Measurements from ENCODE around the gene GBP6. TPM values are rescaled to one million over a fixed set of nuclear protein-coding genes. Genes with fewer than 3 reads are reported as not detected.
"Not testable (repeated sequence)": the region's sequence is repeated elsewhere in the genome, so short reads cannot be mapped to it uniquely, and the experiment has no call there.

Gene GBP6
- total RNA-seq, 1 experiment from 2014 or later, result 2.0 TPM

GRCh38 chr1:89407360-89407759, 43.5 kb downstream of the GBP6 start:
- ChIA-PET CTCF (no interaction called here), POLR2A (ENCODE audit: unreplicated experiment) (interaction anchor here (0.6 kb wide), 1 partner anchor 166 kb away, joined by 7 read pairs; no protein-coding TSS in a partner anchor)
- Histone ChIP-seq H3K4me3 (no peak overlapping the region), H3K9me2 (ENCODE audit: insufficient read depth) (no peaks in the 10 kb centered on the region), H2AFZ (no peak overlapping the region), H3K4me2 (peak overlapping the region; percentile 31; the same call in 1 of the 2 replicates), H3K27ac (no peak overlapping the region), H3K27me3 (ENCODE audit: insufficient read depth, low read depth) (no peaks in the 10 kb centered on the region; the same call in 1 of the 2 replicates), H4K20me1 (ENCODE audit: insufficient read depth) (no peaks in the 10 kb centered on the region), H3F3A (ENCODE audit: insufficient read depth, low read depth) (no peaks in the 10 kb centered on the region), H3K4me1 (replicated peaks; ENCODE audit: insufficient read depth) (no peaks in the 10 kb centered on the region), H3K9me3 (ENCODE audit: insufficient read depth, low read depth) (no peaks in the 10 kb centered on the region), H3K79me2 (ENCODE audit: low read depth) (no peaks in the 10 kb centered on the region), H3K36me3 (ENCODE audit: low read depth) (no peaks in the 10 kb centered on the region)
- no TSS peak for BruUV-seq (replicated peaks)
- TF ChIP-seq EZH2 (IDR thresholded peaks at IDR 0.05; ENCODE audit: low read depth), result no peak
- TF ChIP-seq CTCF (conservative IDR thresholded peaks at IDR 0.05), result no peak
- intact Hi-C loops (cut with micrococcal nuclease; ENCODE audit: unreplicated experiment), result no loop called here
- DNase-seq, result peak in 1 of 2 experiments; percentile 8

GRCh38 chr1:89407768-89408167, 43.9 kb downstream of the GBP6 start:
- CTCF ChIA-PET, result interaction anchor here (0.6 kb wide), 1 partner anchor 51 kb away, joined by 9 read pairs; no protein-coding TSS in a partner anchor
- H3K4me2 ChIP-seq, result peak overlapping the region; percentile 31; the same call in 1 of the 2 replicates
- POLR2A ChIA-PET (ENCODE audit: unreplicated experiment); H3K27me3 ChIP-seq (ENCODE audit: insufficient read depth, low read depth); H3K27ac ChIP-seq; H3K4me3 ChIP-seq; H3K9me2 ChIP-seq (ENCODE audit: insufficient read depth); H3K9me3 ChIP-seq (ENCODE audit: insufficient read depth, low read depth); H4K20me1 ChIP-seq (ENCODE audit: insufficient read depth); H3K4me1 ChIP-seq (replicated peaks; ENCODE audit: insufficient read depth); H3F3A ChIP-seq (ENCODE audit: insufficient read depth, low read depth); H3K36me3 ChIP-seq (ENCODE audit: low read depth); intact Hi-C loops (cut with micrococcal nuclease; ENCODE audit: unreplicated experiment); H3K79me2 ChIP-seq (ENCODE audit: low read depth); BruUV-seq (replicated peaks); H2AFZ ChIP-seq: not testable (repeated sequence)
- DNase-seq, result peak in 1 of 2 experiments; percentile 20

GRCh38 chr1:89425056-89425455, 61.2 kb downstream of the GBP6 start:
- no TSS peak for BruUV-seq (replicated peaks)
- Histone ChIP-seq H3K4me2 (no peak overlapping the region), H3K27ac (no peak overlapping the region), H3K4me1 (replicated peaks; ENCODE audit: insufficient read depth) (peaks cover 10% of the 10 kb centered on the region), H2AFZ (no peak overlapping the region), H4K20me1 (ENCODE audit: insufficient read depth) (no peaks in the 10 kb centered on the region), H3K9me3 (ENCODE audit: insufficient read depth, low read depth) (no peaks in the 10 kb centered on the region), H3K36me3 (ENCODE audit: low read depth) (no peaks in the 10 kb centered on the region), H3F3A (ENCODE audit: insufficient read depth, low read depth) (no peaks in the 10 kb centered on the region), H3K79me2 (ENCODE audit: low read depth) (no peaks in the 10 kb centered on the region), H3K9me2 (ENCODE audit: insufficient read depth) (no peaks in the 10 kb centered on the region), H3K27me3 (ENCODE audit: insufficient read depth, low read depth) (no peaks in the 10 kb centered on the region), H3K4me3 (no peak overlapping the region)
- ChIA-PET POLR2A (ENCODE audit: unreplicated experiment) (interaction anchor here (0.6 kb wide), 1 partner anchor 92 kb away, joined by 8 read pairs; no protein-coding TSS in a partner anchor), CTCF (interaction anchor here (0.6 kb wide), 1 partner anchor 28 kb away, joined by 3 read pairs; no protein-coding TSS in a partner anchor)
- intact Hi-C loops (cut with micrococcal nuclease; ENCODE audit: unreplicated experiment), result no loop called here
- DNase-seq, result peak in 1 of 2 experiments; percentile 34
- no peak for TF ChIP-seq EZH2 (IDR thresholded peaks at IDR 0.05; ENCODE audit: low read depth)
- TF ChIP-seq CTCF (conservative IDR thresholded peaks at IDR 0.05), result no peak

- H3K27ac ChIP-seq, result no peak overlapping the region
- no peaks in the 10 kb centered on the region for H3K9me3 ChIP-seq (ENCODE audit: insufficient read depth, low read depth)
- peak in 1 of 2 experiments; percentile 29 for DNase-seq
- TF ChIP-seq CTCF (conservative IDR thresholded peaks at IDR 0.05), result no peak
- no peak for TF ChIP-seq EZH2 (IDR thresholded peaks at IDR 0.05; ENCODE audit: low read depth)
- H3K4me1 ChIP-seq (replicated peaks; ENCODE audit: insufficient read depth), result peaks cover 10% of the 10 kb centered on the region
- H3K79me2 ChIP-seq (ENCODE audit: low read depth), result no peaks in the 10 kb centered on the region
- ChIA-PET POLR2A (ENCODE audit: unreplicated experiment) (no interaction called here), CTCF (no interaction called here)
- H3K4me2 ChIP-seq, result no peak overlapping the region
- H3K4me3 ChIP-seq, result no peak overlapping the region
- intact Hi-C loops (cut with micrococcal nuclease; ENCODE audit: unreplicated experiment), result no loop called here
- BruUV-seq (replicated peaks), result no TSS peak
- no peaks in the 10 kb centered on the region for H3K27me3 ChIP-seq (ENCODE audit: insufficient read depth, low read depth)
- no peaks in the 10 kb centered on the region for H3K36me3 ChIP-seq (ENCODE audit: low read depth)
- no peaks in the 10 kb centered on the region for H3F3A ChIP-seq (ENCODE audit: insufficient read depth, low read depth)
- H2AFZ ChIP-seq, result no peak overlapping the region
- no peaks in the 10 kb centered on the region for H4K20me1 ChIP-seq (ENCODE audit: insufficient read depth)
- H3K9me2 ChIP-seq (ENCODE audit: insufficient read depth), result no peaks in the 10 kb centered on the region
Measured at GRCh38 chr1:89429062-89429461, 65.2 kb downstream of the GBP6 start.

GRCh38 chr1:89429681-89430080, 65.8 kb downstream of the GBP6 start:
- CTCF ChIA-PET; H3K4me1 ChIP-seq (replicated peaks; ENCODE audit: insufficient read depth); intact Hi-C loops (cut with micrococcal nuclease; ENCODE audit: unreplicated experiment); POLR2A ChIA-PET (ENCODE audit: unreplicated experiment); BruUV-seq (replicated peaks); H3K9me2 ChIP-seq (ENCODE audit: insufficient read depth); H3K79me2 ChIP-seq (ENCODE audit: low read depth); H3K36me3 ChIP-seq (ENCODE audit: low read depth); H3K4me3 ChIP-seq; H2AFZ ChIP-seq; H3K27me3 ChIP-seq (ENCODE audit: insufficient read depth, low read depth); H3F3A ChIP-seq (ENCODE audit: insufficient read depth, low read depth); H3K4me2 ChIP-seq; H4K20me1 ChIP-seq (ENCODE audit: insufficient read depth); H3K9me3 ChIP-seq (ENCODE audit: insufficient read depth, low read depth); H3K27ac ChIP-seq: not testable (repeated sequence)
- DNase-seq, result peak in 1 of 2 experiments; percentile 31
